SH-SY5Y (cell line): ENCODE measurements around the gene EEA1.

Experiments used
- GATA2 ChIP-seq: IDR thresholded peaks from 2 replicates; pipeline ENCODE4 v1.6.1; 2011; ENCODE audit warnings: mild to moderate bottlenecking, low read depth, low read length
- GATA3 ChIP-seq: IDR thresholded peaks from 2 replicates; pipeline ENCODE4 v1.6.1; 2011; ENCODE audit warnings: low read depth, mild to moderate bottlenecking, low read length, moderate library complexity

Gene EEA1

GRCh38 chr12:92829686-92830282, 99.3 kb downstream of the EEA1 start:
- TF ChIP-seq GATA3 (no peak), GATA2 (no peak)

GRCh38 chr12:92828565-92828964, 100.5 kb downstream of the EEA1 start:
- TF ChIP-seq GATA3 (no peak), GATA2 (no peak)

- no peak for TF ChIP-seq GATA3
- no peak for TF ChIP-seq GATA2
Observed at GRCh38 chr12:92827836-92828431, 101.2 kb downstream of the EEA1 start.

GRCh38 chr12:92821142-92821541, 108.0 kb downstream of the EEA1 start:
- TF ChIP-seq GATA3 (no peak), GATA2 (no peak)

- TF ChIP-seq GATA2, result no peak
- TF ChIP-seq GATA3, result no peak
Observed at GRCh38 chr12:92814584-92814983, 114.5 kb downstream of the EEA1 start.

GRCh38 chr12:92810370-92810769, 118.7 kb downstream of the EEA1 start:
- TF ChIP-seq GATA3 (no peak), GATA2 (no peak)

GRCh38 chr12:92803903-92804302, 125.2 kb downstream of the EEA1 start:
- TF ChIP-seq GATA2, result no peak
- no peak for TF ChIP-seq GATA3

GRCh38 chr12:92802906-92803305, 126.2 kb downstream of the EEA1 start:
- TF ChIP-seq GATA2 (no peak), GATA3 (no peak)

- TF ChIP-seq GATA3 (no peak), GATA2 (no peak)
Observed at GRCh38 chr12:92796650-92797049, 132.4 kb downstream of the EEA1 start.

GRCh38 chr12:92794814-92795213, 134.3 kb downstream of the EEA1 start:
- TF ChIP-seq GATA2, result no peak
- no peak for TF ChIP-seq GATA3

- TF ChIP-seq GATA2 (no peak), GATA3 (no peak)
Observed at GRCh38 chr12:92786045-92786444, 143.1 kb downstream of the EEA1 start.

- TF ChIP-seq GATA3 (no peak), GATA2 (no peak)
Observed at GRCh38 chr12:92785563-92785950, 143.5 kb downstream of the EEA1 start.

- no peak for TF ChIP-seq GATA2
- TF ChIP-seq GATA3, result no peak
Observed at GRCh38 chr12:92784797-92785562, 144.1 kb downstream of the EEA1 start.

- TF ChIP-seq GATA3, result no peak
Observed at GRCh38 chr12:92784356-92784755, 144.7 kb downstream of the EEA1 start.

GRCh38 chr12:92779902-92780301, 149.2 kb downstream of the EEA1 start:
- no peak for TF ChIP-seq GATA3
- no peak for TF ChIP-seq GATA2

- TF ChIP-seq GATA3 (no peak), GATA2 (no peak)
Observed at GRCh38 chr12:92778525-92778924, 150.6 kb downstream of the EEA1 start.
